H9 (cell line): ENCODE data around the gene MAD1L1. TPM values are rescaled to one million over a fixed set of nuclear protein-coding genes. Genes with fewer than 3 reads are reported as not detected.

Experiments used
- DNase-seq: peaks from one replicate; pipeline ENCODE4 v3.0.0-alpha.2; 2017
- H2AFZ ChIP-seq: one replicate; pipeline ENCODE4 v1.6.1; 2013; ENCODE audit warnings: mild to moderate bottlenecking, low read length, control low read depth, moderate library complexity
- H2AK5ac ChIP-seq: 2 replicates; pipeline ENCODE4 v1.6.1; 2013; ENCODE audit warnings: low read length, control low read depth, mixed read lengths; ENCODE audit not compliant: insufficient read length
- H2BK120ac ChIP-seq: one replicate; pipeline ENCODE4 v1.6.1; 2013; ENCODE audit warnings: low read depth, mild to moderate bottlenecking, low read length, control low read depth, inconsistent platforms; ENCODE audit not compliant: poor library complexity, severe bottlenecking
- H2BK12ac ChIP-seq: 2 replicates; pipeline ENCODE4 v1.6.1; 2013; ENCODE audit warnings: low read length, control low read depth, mixed read lengths, low read depth; ENCODE audit not compliant: insufficient read length
- H2BK15ac ChIP-seq: 2 replicates; pipeline ENCODE4 v1.6.1; 2013; ENCODE audit warnings: low read depth, low read length, control low read depth
- H2BK20ac ChIP-seq: one replicate; pipeline ENCODE4 v1.6.1; 2013; ENCODE audit warnings: low read depth, mild to moderate bottlenecking, low read length, control low read depth, inconsistent platforms; ENCODE audit not compliant: poor library complexity, severe bottlenecking
- H2BK5ac ChIP-seq: 2 replicates; pipeline ENCODE4 v1.6.1; 2013; ENCODE audit warnings: low read length, control low read depth, mixed read lengths; ENCODE audit not compliant: insufficient read length
- H3K14ac ChIP-seq: 2 replicates; pipeline ENCODE4 v1.6.1; 2013; ENCODE audit warnings: low read length, control low read depth; ENCODE audit not compliant: insufficient read depth
- H3K18ac ChIP-seq: 2 replicates; pipeline ENCODE4 v1.6.1; 2013; ENCODE audit warnings: low read depth, mild to moderate bottlenecking, mixed read lengths, low read length, control low read depth; ENCODE audit not compliant: insufficient read length
- H3K23ac ChIP-seq: 2 replicates; pipeline ENCODE4 v1.6.1; 2013; ENCODE audit warnings: low read length, control low read depth, mixed read lengths, low read depth; ENCODE audit not compliant: insufficient read length
- H3K23me2 ChIP-seq: 2 replicates; pipeline ENCODE4 v1.6.1; 2013; ENCODE audit warnings: low read depth, mild to moderate bottlenecking, mixed read lengths, low read length, control low read depth; ENCODE audit not compliant: insufficient read length, poor library complexity, severe bottlenecking
- H3K27ac ChIP-seq: 2 replicates; pipeline ENCODE4 v1.5.1; 2013; ENCODE audit warnings: low read length, control low read depth, mixed read lengths, low read depth; ENCODE audit not compliant: insufficient read length
- H3K27me3 ChIP-seq: 2 replicates; pipeline ENCODE4 v1.6.1; 2013; ENCODE audit warnings: low read length, control low read depth, inconsistent platforms; ENCODE audit not compliant: insufficient read depth
- H3K4ac ChIP-seq: 2 replicates; pipeline ENCODE4 v1.6.1; 2013; ENCODE audit warnings: low read depth, mild to moderate bottlenecking, control low read depth, inconsistent platforms, low read length, moderate library complexity
- H3K4me1 ChIP-seq: 2 replicates; pipeline ENCODE4 v1.6.1; 2013; ENCODE audit warnings: low read length, control low read depth, inconsistent platforms; ENCODE audit not compliant: insufficient read depth
- H3K4me2 ChIP-seq: 2 replicates; pipeline ENCODE4 v1.6.1; 2013; ENCODE audit warnings: low read length, control low read depth, mixed read lengths; ENCODE audit not compliant: insufficient read length, insufficient read depth
- H3K56ac ChIP-seq: 2 replicates; pipeline ENCODE4 v1.6.1; 2013; ENCODE audit warnings: low read depth, mild to moderate bottlenecking, mixed read lengths, low read length, control low read depth; ENCODE audit not compliant: insufficient read length
- H3K79me1 ChIP-seq: 2 replicates; pipeline ENCODE4 v1.6.1; 2013; ENCODE audit warnings: low read depth, mild to moderate bottlenecking, moderate library complexity, low read length, control low read depth, inconsistent platforms; ENCODE audit not compliant: insufficient read depth, poor library complexity, severe bottlenecking
- H3K79me2 ChIP-seq: 2 replicates; pipeline ENCODE4 v1.6.1; 2013; ENCODE audit warnings: low read length, control low read depth, inconsistent platforms; ENCODE audit not compliant: insufficient read depth
- H3K9ac ChIP-seq: 2 replicates; pipeline ENCODE4 v1.6.1; 2013; ENCODE audit warnings: low read length, control low read depth, mixed read lengths; ENCODE audit not compliant: insufficient read length; ENCODE audit errors: extremely low read depth
- H3K9me3 ChIP-seq: one replicate; pipeline ENCODE4 v1.6.1; 2013; ENCODE audit warnings: low read depth, low read length, inconsistent platforms; ENCODE audit not compliant: control insufficient read depth
- H3T11ph ChIP-seq: one replicate; pipeline ENCODE4 v1.6.1; 2013; ENCODE audit warnings: mild to moderate bottlenecking, low read length, control low read depth, inconsistent platforms
- H4K20me1 ChIP-seq: one replicate; pipeline ENCODE4 v1.6.1; 2013; ENCODE audit not compliant: control insufficient read depth, insufficient read length, insufficient read depth
- H4K5ac ChIP-seq: 2 replicates; pipeline ENCODE4 v1.6.1; 2013; ENCODE audit warnings: low read depth, mild to moderate bottlenecking, mixed read lengths, low read length, control low read depth; ENCODE audit not compliant: insufficient read length
- H4K8ac ChIP-seq: replicated peaks from 2 replicates; pipeline ENCODE4 v1.6.1; 2013; ENCODE audit warnings: low read length, control low read depth, mixed read lengths, low read depth; ENCODE audit not compliant: insufficient read length
- H4K91ac ChIP-seq: 2 replicates; pipeline ENCODE4 v1.6.1; 2013; ENCODE audit warnings: low read depth, mild to moderate bottlenecking, moderate library complexity, mixed read lengths, low read length, control low read depth; ENCODE audit not compliant: insufficient read length
- H3K27ac Mint-ChIP-seq, 3 experiments: 2 replicates in 2 of 3; 3 replicates in 1 of 3; pipeline ENCODE4 v1.8.0; 2020 to 2021; ENCODE audit warnings: mixed read lengths in 3 of 3, mild to moderate bottlenecking in 1 of 3, moderate library complexity in 1 of 3
- H3K27me3 Mint-ChIP-seq: 2 replicates; pipeline ENCODE4 v1.8.0; 2021; ENCODE audit warnings: low read depth, mild to moderate bottlenecking, moderate library complexity, mixed read lengths
- H3K36me3 Mint-ChIP-seq, 3 experiments: 2 replicates in 2 of 3; 3 replicates in 1 of 3; pipeline ENCODE4 v1.8.0; 2020 to 2021; ENCODE audit warnings: low read depth in 3 of 3, mixed read lengths in 3 of 3; ENCODE audit not compliant: insufficient read depth in 1 of 3
- H3K4me1 Mint-ChIP-seq, 2 experiments: 2 replicates each; pipeline ENCODE4 v1.8.0; 2020; ENCODE audit warnings: mixed read lengths in 2 of 2
- H3K4me3 Mint-ChIP-seq, 2 experiments: 2 replicates in 1 of 2; 3 replicates in 1 of 2; pipeline ENCODE4 v1.8.0; 2020 to 2021; ENCODE audit warnings: mild to moderate bottlenecking in 2 of 2, mixed read lengths in 2 of 2, moderate library complexity in 1 of 2
- H3K9me3 Mint-ChIP-seq, 2 experiments: 2 replicates in 1 of 2; 3 replicates in 1 of 2; pipeline ENCODE4 v1.8.0; 2020; ENCODE audit warnings: mild to moderate bottlenecking in 2 of 2, mixed read lengths in 2 of 2, moderate library complexity in 1 of 2
- CTCF ChIP-seq: fragments of 200-600 bp; sonication (generic); conservative IDR thresholded peaks from 3 replicates; pipeline ENCODE4 v1.8.0; 2021; ENCODE audit warnings: antibody characterized with exemption, mild to moderate bottlenecking
- WGBS: extraction: QIAGEN DNeasy Blood & Tissue Kit; methylation state at CpG from one replicate; pipeline ENCODE4 v1.1.7; 2013; ENCODE audit warnings: missing lambda C conversion rate, low lambda C conversion rate, mixed read lengths; ENCODE audit not compliant: insufficient read length; ENCODE audit errors: extremely low coverage; 5-methylcytosine and 5-hydroxymethylcytosine counted together
- total RNA-seq: library from RNA; stranded (reverse); gene quantifications from 2 replicates; pipeline ENCODE4 v1.2.1, GENCODE V29; 2021

Gene MAD1L1
- total RNA-seq, 1 experiment from 2014 or later = 39.0 TPM

- peaks cover 21 to 42% (median 38%) of the 10 kb centered on the region in 3 experiments; a peak in 6 of 7 replicates for H3K36me3 Mint-ChIP-seq
- Histone ChIP-seq H3K4me2 (no peak overlapping the region), H3K27ac (no peak overlapping the region), H3K18ac (no peak overlapping the region), H3K23ac (no peak overlapping the region), H2BK5ac (no peak overlapping the region), H3K23me2 (no peaks in the 10 kb centered on the region), H2AFZ (no peak overlapping the region), H3K4me1 (no peaks in the 10 kb centered on the region), H3K14ac (no peak overlapping the region), H3K9ac (no peak overlapping the region), H3K56ac (no peak overlapping the region), H2BK120ac (no peak overlapping the region), H2AK5ac (no peak overlapping the region), H3K27me3 (no peaks in the 10 kb centered on the region), H3K79me1 (no peaks in the 10 kb centered on the region), H2BK15ac (no peak overlapping the region), H4K8ac (no peak overlapping the region), H2BK20ac (no peak overlapping the region), H3T11ph (no peak overlapping the region), H4K91ac (no peak overlapping the region), H3K79me2 (no peaks in the 10 kb centered on the region), H4K5ac (no peak overlapping the region), H4K20me1 (no peaks in the 10 kb centered on the region), H2BK12ac (no peak overlapping the region), H3K9me3 (no peaks in the 10 kb centered on the region), H3K4ac (no peak overlapping the region)
- H3K9me3 Mint-ChIP-seq = no peaks in the 10 kb centered on the region; a peak in 1 of 5 replicates
- no peaks in the 10 kb centered on the region for H3K4me1 Mint-ChIP-seq
- H3K27me3 Mint-ChIP-seq = no peaks in the 10 kb centered on the region
- TF ChIP-seq CTCF = no peak
- DNase-seq = no peak
- WGBS = no CpG with 5 or more reads among the region's 20 CpGs
- H3K27ac Mint-ChIP-seq = peak overlapping the region; percentile 53 to 90 (median 71); a peak in 4 of 7 replicates
- no peak overlapping the region for H3K4me3 Mint-ChIP-seq
Measured at GRCh38 chr7:2202901-2203765, 29.6 kb downstream of the MAD1L1 start.
